HG03039 (cell line): ENCODE measurements around the gene KRIT1.

Source experiments
- ATAC-seq: cut with Tn5 transposase; IDR thresholded peaks from one replicate; pipeline ENCODE4 v1.9.1; 2021; ENCODE audit warnings: mild to moderate bottlenecking, moderate library complexity; ENCODE audit not compliant: unreplicated experiment

KRIT1 gene

DNA sequence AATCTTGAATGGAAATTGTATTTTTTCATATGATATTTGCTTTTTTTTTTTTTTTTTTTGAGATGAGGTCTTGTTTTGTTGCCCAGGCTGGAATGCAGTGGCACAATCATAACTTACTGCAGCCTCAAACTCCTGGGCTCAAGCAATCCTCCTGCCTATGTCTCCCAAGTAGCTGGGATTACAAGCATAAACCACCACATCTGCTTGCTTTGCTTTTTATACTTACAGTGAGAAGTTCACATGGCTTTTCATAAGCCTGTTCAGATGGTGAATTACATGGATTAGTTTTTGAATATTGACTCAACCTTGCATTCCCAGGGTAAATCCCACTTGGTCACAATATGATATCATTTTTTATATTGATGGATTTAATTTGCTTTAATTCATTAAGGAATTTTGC, 88.7 kb downstream of the KRIT1 start:
- no peak for ATAC-seq

DNA sequence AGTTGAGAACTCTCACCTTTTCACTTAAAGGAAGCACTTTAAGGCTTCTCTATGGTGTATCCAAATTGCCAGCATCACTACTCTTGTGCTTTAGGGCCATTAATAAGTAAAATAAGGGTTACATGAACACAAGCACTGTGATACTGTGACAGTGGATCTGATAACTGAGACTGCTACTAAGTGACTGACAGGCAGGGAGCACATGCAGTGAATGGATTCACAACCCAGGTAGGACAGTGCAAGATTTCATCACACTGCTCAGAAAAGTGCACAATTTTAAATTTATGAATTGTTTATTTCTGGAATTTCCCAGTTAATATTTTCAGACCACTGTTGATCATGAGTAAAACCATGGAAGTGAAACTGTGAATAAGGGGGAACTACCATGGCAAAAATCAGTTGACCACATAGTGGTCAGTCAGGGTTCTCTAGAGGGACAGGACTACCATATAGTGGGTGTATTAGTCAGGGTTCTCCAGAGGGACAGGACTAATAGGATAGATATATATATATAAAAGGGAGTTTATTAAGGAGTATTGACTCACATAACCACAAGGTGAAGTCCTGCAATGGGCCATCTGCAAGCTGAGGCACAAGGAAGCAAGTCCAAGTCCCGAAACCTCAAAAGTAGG, 90.5 kb downstream of the KRIT1 start:
- ATAC-seq = no peak

DNA sequence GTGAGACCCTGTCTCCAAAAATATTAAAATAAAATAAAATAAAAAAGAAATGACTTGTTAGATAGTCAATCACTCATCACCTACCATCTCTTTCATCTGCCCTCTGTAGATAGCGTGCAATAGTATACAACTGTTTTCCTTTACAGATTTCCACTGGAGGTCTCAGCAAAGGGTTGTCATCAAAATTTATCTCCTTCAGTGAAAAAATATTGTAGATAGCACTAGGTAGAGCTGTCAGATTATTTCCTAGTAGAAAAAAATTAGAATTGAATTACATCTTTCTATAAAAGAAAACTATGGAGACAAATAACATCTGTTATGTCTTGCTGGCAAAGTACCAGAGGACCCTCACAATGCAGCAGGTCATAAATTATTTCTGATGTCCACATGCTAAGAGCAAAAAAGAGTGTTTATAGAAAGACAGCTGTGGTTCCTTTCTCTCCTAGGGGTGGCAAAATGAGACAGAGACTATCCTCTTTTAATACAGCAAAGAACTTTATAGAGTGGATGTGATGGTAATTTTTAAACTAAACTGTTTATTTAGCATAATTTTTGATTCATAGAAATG, 95.2 kb downstream of the KRIT1 start:
- ATAC-seq = no peak

DNA sequence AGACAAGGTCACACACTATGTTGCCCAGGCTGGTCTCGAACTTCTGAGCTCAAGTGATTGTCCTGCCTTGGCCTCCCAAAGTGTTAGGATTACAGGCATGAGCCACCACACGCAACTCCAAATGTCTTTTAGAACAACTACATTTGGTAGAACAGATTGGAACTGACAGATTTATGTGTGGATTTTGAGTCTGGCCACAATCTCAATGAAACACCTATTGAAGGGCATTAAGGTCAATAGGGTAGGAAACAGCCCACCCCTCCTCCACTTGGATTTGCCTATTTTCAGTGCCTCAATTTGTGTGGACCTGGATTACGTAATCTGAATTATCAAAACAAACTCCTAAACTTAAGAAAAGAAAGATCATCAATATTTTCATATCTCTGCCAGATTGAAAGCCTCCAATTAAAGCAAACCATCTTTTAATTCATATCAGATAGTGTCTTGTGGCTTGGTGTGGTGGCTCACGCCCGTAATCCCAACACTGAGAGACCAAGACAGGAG, 95.9 kb downstream of the KRIT1 start:
- ATAC-seq = no peak
